Effector memory CD4-positive, alpha-beta T cell (primary cell): ENCODE results near the gene LYPLAL1.

Source experiments
- DNase-seq, 3 donors: peaks; one replicate each; pipeline ENCODE4 v3.0.0-alpha.2; 2020
- H3K27ac ChIP-seq: 2 replicates; pipeline ENCODE4 v1.7.0; 2013; ENCODE audit warnings: mild to moderate bottlenecking, low read length, moderate library complexity; ENCODE audit not compliant: insufficient read depth, poor library complexity, severe bottlenecking
- H3K27me3 ChIP-seq: replicated peaks from 2 replicates; pipeline ENCODE4 v1.7.0; 2013; ENCODE audit warnings: mild to moderate bottlenecking, low read length; ENCODE audit not compliant: insufficient read depth, control insufficient read depth, poor library complexity, severe bottlenecking
- H3K36me3 ChIP-seq: 2 replicates; pipeline ENCODE4 v1.7.0; 2013; ENCODE audit warnings: mild to moderate bottlenecking, low read length, moderate library complexity; ENCODE audit not compliant: control insufficient read depth, insufficient read depth
- H3K4me1 ChIP-seq: 2 replicates; pipeline ENCODE4 v1.7.0; 2013; ENCODE audit warnings: low read length, mild to moderate bottlenecking; ENCODE audit not compliant: control insufficient read depth, insufficient read depth, poor library complexity, severe bottlenecking
- H3K4me3 ChIP-seq: 2 replicates; pipeline ENCODE4 v1.7.0; 2013; ENCODE audit warnings: low read length, low read depth, mild to moderate bottlenecking; ENCODE audit not compliant: insufficient read depth, poor library complexity, severe bottlenecking
- H3K9me3 ChIP-seq: 2 replicates; pipeline ENCODE4 v1.7.0; 2013; ENCODE audit warnings: mild to moderate bottlenecking, low read length, moderate library complexity; ENCODE audit not compliant: control insufficient read depth

Gene LYPLAL1

DNA sequence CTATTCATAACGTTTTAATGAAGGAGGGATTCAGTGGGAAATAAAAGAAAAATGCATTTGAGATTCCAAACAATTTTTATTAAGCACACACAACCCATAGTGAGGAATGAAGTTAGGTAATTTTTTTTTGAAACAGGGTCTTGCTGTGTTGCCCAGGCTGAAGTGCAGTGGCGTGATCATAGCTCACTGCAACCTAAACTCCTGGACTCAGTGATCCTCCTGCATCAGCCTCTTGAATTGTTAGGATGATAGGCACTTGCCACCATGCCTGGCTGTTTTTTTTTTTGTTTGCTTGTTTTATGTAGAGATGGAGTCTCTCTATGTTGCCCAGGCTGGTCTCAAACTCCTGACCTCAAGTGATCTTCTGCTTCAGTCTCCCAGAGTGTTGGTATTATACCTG, 28.9 kb downstream of the LYPLAL1 start:
- H3K36me3 ChIP-seq = no peaks in the 10 kb centered on the region
- H3K4me1 ChIP-seq = no peaks in the 10 kb centered on the region
- no peak overlapping the region for H3K27ac ChIP-seq
- no peaks in the 10 kb centered on the region for H3K9me3 ChIP-seq
- no peaks in the 10 kb centered on the region for H3K27me3 ChIP-seq
- no peak for DNase-seq
- H3K4me3 ChIP-seq = no peak overlapping the region

DNA sequence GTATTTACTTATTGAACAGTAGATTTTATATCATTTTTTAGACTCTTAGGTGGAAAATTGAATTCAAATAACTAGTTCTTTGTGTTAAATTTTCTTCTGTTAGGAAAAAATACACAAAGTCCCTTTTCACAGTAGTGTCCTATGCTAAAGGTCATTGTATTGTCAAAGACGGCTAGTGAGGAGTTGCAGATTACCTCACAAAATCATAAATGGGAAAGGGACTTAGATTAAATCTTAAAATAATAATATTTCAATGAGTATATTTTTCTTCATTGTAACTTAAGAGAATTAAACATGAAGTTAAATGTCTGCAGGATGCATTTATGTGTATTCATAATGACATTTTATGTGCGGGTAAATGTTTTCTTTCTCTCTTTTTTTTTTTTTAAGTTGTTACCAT, 32.7 kb downstream of the LYPLAL1 start:
- no peaks in the 10 kb centered on the region for H3K36me3 ChIP-seq
- no peak for DNase-seq

DNA sequence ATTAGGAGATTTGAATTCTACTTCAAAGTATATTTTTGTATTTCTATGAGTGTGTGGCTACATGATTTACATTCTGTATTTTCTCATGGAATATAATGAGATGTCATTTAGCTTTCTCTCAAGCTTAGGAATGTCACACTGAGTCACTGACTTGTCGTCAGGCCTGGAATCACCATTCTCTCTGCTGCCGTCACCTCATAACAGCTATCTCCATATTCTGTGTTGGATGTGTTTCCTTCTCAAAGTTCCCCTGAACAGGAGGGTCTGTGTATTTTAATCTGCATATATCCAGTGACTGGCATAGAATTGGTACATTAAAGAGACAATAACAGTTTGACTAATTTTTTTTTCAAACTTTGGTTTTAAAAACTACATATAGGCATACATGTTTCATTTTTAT, 35.9 kb downstream of the LYPLAL1 start:
- Histone ChIP-seq H3K36me3 (no peaks in the 10 kb centered on the region), H3K9me3 (no peaks in the 10 kb centered on the region), H3K27ac (no peak overlapping the region), H3K27me3 (no peaks in the 10 kb centered on the region), H3K4me3 (no peak overlapping the region), H3K4me1 (no peaks in the 10 kb centered on the region)
- DNase-seq = no peak

More for the DNA sequence above, 32.7 kb downstream of the LYPLAL1 start:
- no peak overlapping the region for H3K4me3 ChIP-seq
- no peaks in the 10 kb centered on the region for H3K4me1 ChIP-seq
- no peak overlapping the region for H3K27ac ChIP-seq
- H3K27me3 ChIP-seq = no peaks in the 10 kb centered on the region
- H3K9me3 ChIP-seq = no peaks in the 10 kb centered on the region

DNA sequence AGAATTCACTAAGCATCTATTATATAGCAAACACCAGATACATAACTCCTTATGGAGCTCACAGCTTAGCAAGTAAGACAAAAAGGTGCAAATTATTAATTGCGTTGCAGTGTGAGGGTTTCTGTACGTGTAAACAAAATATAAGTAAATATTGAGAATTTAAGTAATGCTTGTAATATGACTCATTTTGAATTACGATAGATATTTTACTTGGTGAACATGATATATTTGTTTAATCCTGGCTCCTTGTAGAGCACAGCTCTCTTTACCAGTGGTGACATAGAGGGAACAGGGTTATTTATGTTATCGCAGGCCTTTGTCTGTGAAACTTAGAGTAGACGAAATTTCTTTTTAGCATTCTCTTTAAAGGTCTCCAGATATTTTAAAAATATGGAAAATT, 36.4 kb downstream of the LYPLAL1 start:
- DNase-seq = no peak
- Histone ChIP-seq H3K36me3 (no peaks in the 10 kb centered on the region), H3K27me3 (no peaks in the 10 kb centered on the region), H3K9me3 (no peaks in the 10 kb centered on the region), H3K4me1 (no peaks in the 10 kb centered on the region), H3K27ac (no peak overlapping the region), H3K4me3 (no peak overlapping the region)

DNA sequence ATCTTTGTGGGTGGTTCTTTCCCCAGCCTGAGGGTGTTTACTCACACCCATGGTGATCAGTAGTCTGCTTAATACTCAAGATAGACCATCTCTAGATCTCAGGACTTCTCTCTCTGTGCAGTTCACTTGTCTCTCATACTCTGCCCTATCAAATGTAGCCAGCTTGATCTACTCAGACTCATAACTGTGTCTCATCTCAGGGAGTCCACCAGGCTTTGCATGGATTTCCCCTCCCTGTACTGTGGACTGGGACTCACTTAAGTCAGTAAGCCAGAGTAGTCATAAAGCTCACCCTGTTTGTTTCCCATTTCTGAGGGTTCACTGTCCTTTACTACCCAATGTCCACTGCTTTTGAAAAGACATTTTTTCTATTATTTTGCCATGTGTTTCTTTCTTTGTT, 41.8 kb downstream of the LYPLAL1 start:
- Histone ChIP-seq H3K9me3 (no peaks in the 10 kb centered on the region), H3K4me3 (no peak overlapping the region), H3K27ac (no peak overlapping the region), H3K27me3 (no peaks in the 10 kb centered on the region), H3K4me1 (no peaks in the 10 kb centered on the region), H3K36me3 (no peaks in the 10 kb centered on the region)
- no peak for DNase-seq

DNA sequence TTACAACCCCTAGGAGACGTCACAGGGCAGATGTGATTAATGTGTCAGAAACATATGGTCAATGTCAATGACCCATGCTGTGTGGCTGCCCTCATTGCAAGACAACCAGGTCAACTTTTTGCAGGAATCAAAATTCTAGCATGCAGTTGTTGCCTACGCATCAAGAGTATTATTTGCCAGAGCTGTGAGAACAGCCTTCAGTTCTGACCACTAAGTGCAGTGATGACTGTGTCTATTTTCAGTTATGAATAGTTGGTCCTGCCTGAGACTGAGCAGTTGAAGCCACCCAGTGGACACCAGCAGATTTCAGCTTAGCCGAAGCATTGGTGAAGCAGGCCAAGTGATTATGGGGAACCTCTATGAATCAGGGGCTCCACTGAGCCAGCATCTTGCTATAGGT, 47.3 kb downstream of the LYPLAL1 start:
- no peaks in the 10 kb centered on the region for H3K36me3 ChIP-seq
- no peak overlapping the region for H3K27ac ChIP-seq
- H3K4me3 ChIP-seq = no peak overlapping the region
- no peak for DNase-seq
- H3K27me3 ChIP-seq = no peaks in the 10 kb centered on the region
- H3K9me3 ChIP-seq = no peaks in the 10 kb centered on the region
- no peaks in the 10 kb centered on the region for H3K4me1 ChIP-seq

DNA sequence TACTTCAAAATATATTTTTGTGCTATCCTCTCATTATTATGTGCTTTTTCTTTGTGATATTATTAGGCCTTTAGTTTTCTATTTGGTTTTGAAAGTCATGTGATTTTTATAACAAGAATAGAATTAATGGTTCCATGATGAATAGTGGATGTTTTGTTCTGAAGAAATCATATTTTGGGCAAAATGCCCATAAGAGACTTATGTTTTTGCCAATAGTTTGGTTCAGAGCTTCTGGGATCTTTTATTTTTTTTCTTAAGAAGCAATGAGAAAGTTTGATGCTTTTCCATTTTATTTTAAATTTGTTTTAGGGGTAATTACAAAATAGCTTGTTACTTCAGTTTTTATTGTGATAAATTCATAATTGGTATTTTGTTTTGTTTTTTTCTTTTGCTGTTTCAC, 49.8 kb downstream of the LYPLAL1 start:
- no peaks in the 10 kb centered on the region for H3K4me1 ChIP-seq
- H3K9me3 ChIP-seq = no peaks in the 10 kb centered on the region
- no peaks in the 10 kb centered on the region for H3K27me3 ChIP-seq
- H3K4me3 ChIP-seq = no peak overlapping the region
- H3K27ac ChIP-seq = no peak overlapping the region
- no peaks in the 10 kb centered on the region for H3K36me3 ChIP-seq
- DNase-seq = no peak

DNA sequence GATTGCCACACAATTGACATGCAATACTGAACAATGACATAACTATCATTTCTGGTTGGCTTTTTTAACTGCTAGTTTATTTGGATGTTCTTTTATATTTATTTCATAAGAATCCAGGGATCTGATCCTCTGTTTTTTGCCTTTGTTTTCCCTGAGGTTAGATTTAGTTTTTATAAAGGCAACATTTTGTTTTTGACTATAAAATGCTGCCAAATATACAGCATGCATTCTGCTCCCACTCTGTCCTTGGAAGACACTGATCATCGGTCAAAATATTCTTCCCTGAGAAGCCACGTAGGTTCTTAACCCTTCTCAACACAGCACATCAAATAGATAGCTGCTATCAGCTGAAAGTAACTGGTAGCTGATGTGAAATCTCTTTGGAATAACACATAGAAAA, 52.5 kb downstream of the LYPLAL1 start:
- no peaks in the 10 kb centered on the region for H3K36me3 ChIP-seq
- H3K9me3 ChIP-seq = no peaks in the 10 kb centered on the region
- no peaks in the 10 kb centered on the region for H3K27me3 ChIP-seq
- no peak for DNase-seq
- H3K27ac ChIP-seq = no peak overlapping the region
- H3K4me3 ChIP-seq = no peak overlapping the region
- H3K4me1 ChIP-seq = no peaks in the 10 kb centered on the region

DNA sequence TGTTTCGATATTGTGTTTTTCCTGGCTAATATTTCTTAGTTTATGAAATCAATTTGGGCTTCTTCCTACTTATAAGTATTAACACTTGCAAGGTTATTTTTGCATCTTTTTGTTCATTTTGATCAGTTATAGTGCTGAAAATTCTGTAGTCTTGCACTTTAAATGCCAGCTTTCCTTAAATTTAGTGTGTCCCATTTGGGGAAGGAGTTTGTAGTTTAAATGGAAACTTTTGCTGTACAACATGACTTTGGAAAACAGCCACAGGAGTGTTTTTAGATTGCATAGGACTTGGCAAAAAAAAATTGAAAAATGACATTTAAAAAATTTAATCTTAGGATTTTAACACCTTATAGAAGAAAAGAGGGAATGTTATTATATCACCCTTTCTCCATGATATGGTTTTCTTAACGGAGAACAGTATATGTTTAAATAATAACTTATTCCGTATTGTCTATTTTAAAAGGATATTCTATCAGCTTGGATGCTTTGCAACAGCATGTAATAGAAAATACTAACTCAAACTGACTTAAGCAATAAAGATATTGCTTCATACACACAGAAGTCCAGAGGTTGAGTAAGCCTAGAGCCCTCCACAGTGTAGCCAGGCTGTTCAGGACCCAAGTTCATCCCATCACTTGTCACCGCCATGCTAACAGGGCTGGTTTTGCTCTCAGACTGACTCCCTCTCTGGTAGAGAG, 53.8 kb downstream of the LYPLAL1 start:
- Histone ChIP-seq H3K36me3 (no peaks in the 10 kb centered on the region), H3K9me3 (no peaks in the 10 kb centered on the region), H3K4me3 (no peak overlapping the region), H3K27ac (no peak overlapping the region), H3K4me1 (no peaks in the 10 kb centered on the region), H3K27me3 (no peaks in the 10 kb centered on the region)
- DNase-seq = no peak

DNA sequence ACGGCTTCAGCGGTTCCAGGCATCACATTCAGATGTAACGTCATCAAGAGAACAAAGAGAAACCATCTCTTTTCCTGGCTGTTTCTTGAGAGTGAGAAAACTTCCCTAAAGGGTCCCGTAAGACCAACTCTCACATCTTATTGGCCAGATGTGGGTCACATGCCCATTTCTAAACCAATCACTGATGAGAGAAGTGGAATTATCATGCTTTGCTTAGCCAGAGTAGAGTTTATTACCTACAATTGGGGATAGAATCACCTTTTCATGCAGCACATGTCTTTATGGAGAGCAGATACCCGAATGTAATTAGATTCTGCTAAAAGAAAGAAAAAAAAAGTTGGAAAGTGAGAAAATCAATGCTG, 54.4 kb downstream of the LYPLAL1 start:
- DNase-seq = no peak
- H3K27me3 ChIP-seq = no peaks in the 10 kb centered on the region
- no peaks in the 10 kb centered on the region for H3K36me3 ChIP-seq
- H3K9me3 ChIP-seq = no peaks in the 10 kb centered on the region
- no peak overlapping the region for H3K4me3 ChIP-seq
- H3K4me1 ChIP-seq = no peaks in the 10 kb centered on the region
- H3K27ac ChIP-seq = no peak overlapping the region
